Erythroblast (primary cell): ENCODE measurements around the gene TSPYL4.

Experiments
- GATA1 ChIP-seq: IDR thresholded peaks from 2 replicates; pipeline ENCODE4 v1.6.1; 2011; ENCODE audit warnings: low read depth, mild to moderate bottlenecking, control low read depth, low read length, moderate library complexity
- POLR2A ChIP-seq: IDR thresholded peaks from 2 replicates; pipeline ENCODE4 v1.6.1; 2011; ENCODE audit warnings: mild to moderate bottlenecking, low read length

DNA sequence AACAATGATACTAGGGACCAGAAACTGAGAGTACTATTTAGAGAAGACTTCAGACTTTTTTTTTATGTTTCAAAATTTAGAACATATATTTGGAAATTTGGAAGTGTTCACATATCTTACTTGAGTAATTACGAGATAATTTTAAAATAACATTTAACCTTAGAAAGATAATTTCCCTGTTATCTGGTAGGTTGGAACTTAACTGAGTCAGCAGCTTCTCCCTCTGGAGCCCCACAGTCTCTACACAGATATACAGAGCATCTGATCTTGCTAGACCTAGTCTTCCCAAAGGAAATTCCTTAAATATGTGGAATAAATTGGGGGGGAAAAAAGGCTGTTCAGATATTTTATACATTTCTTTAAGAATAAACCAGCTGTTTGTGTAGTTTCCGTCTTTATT is 48.6 kb downstream of the TSPYL4 start:
- TF ChIP-seq POLR2A (no peak), GATA1 (no peak)
